Measurements from ENCODE around the gene RPGR. TPM values are rescaled to one million over a fixed set of nuclear protein-coding genes. Genes with fewer than 3 reads are reported as not detected.

The RPGR gene
- total and polyA plus RNA-seq, 2 experiments from 2014 or later, result 6.0 to 9.7 TPM

GRCh38 chrX:38313190-38313589 lies 14.1 kb downstream of the RPGR start:
- Histone ChIP-seq H3K27ac (peak overlapping the region; percentile 71), H3K9me2 (ENCODE audit: insufficient read depth) (no peaks in the 10 kb centered on the region), H3K36me3 (ENCODE audit: low read depth) (no peaks in the 10 kb centered on the region), H2AFZ (0 out of 2 replicates have a peak overlapping the region, but pooled peaks have one; percentile 48), H3K4me2 (ENCODE audit: unreplicated experiment) (peak overlapping the region; percentile 61), H4K20me1 (ENCODE audit: insufficient read depth) (no peaks in the 10 kb centered on the region), H3F3A (ENCODE audit: insufficient read depth) (peaks cover 10% of the 10 kb centered on the region; the same call in 1 of the 2 replicates), H3K79me2 (ENCODE audit: insufficient read depth) (no peaks in the 10 kb centered on the region), H3K4me3 (no peak overlapping the region), H3K9me3 (ENCODE audit: low read depth) (no peaks in the 10 kb centered on the region), H3K4me1 (ENCODE audit: insufficient read depth) (peaks cover 19% of the 10 kb centered on the region), H3K27me3 (replicated peaks; ENCODE audit: insufficient read depth) (no peaks in the 10 kb centered on the region), H3K9ac (no peak overlapping the region)
- TF ChIP-seq EZH2 (IDR thresholded peaks at IDR 0.05; ENCODE audit: insufficient read depth, poor library complexity, severe bottlenecking) (no peak), EZH2phosphoT487 (IDR thresholded peaks at IDR 0.05; ENCODE audit: insufficient read depth, low read depth) (no peak)
- 54 to 60% methylated on average over 4 of the region's 4 CpGs for WGBS, 2 experiments (ENCODE audit: low coverage in 1 of 2, low lambda C conversion rate in 2 of 2, missing lambda C conversion rate in 2 of 2)
- in situ Hi-C loops (cut with MboI), result loop anchor here (25.0 kb wide), 1 partner anchor 401 kb away; no protein-coding TSS in a partner anchor
- peak; percentile 53 for DNase-seq

GRCh38 chrX:38312436-38312835 lies 14.9 kb downstream of the RPGR start:
- Histone ChIP-seq H2AFZ (0 out of 2 replicates have a peak overlapping the region, but pooled peaks have one; percentile 48), H3K9me3 (ENCODE audit: low read depth) (no peaks in the 10 kb centered on the region), H3K79me2 (ENCODE audit: insufficient read depth) (no peaks in the 10 kb centered on the region), H3K4me1 (ENCODE audit: insufficient read depth) (peaks cover 19% of the 10 kb centered on the region), H3F3A (ENCODE audit: insufficient read depth) (peaks cover 10% of the 10 kb centered on the region; the same call in 1 of the 2 replicates), H3K9me2 (ENCODE audit: insufficient read depth) (no peaks in the 10 kb centered on the region), H3K4me2 (ENCODE audit: unreplicated experiment) (peak overlapping the region; percentile 61), H3K4me3 (no peak overlapping the region), H3K9ac (no peak overlapping the region), H3K27me3 (replicated peaks; ENCODE audit: insufficient read depth) (no peaks in the 10 kb centered on the region), H3K27ac (peak overlapping the region; percentile 71), H3K36me3 (ENCODE audit: low read depth) (no peaks in the 10 kb centered on the region), H4K20me1 (ENCODE audit: insufficient read depth) (no peaks in the 10 kb centered on the region)
- DNase-seq, result peak; percentile 83
- in situ Hi-C loops (cut with MboI), result loop anchor here (25.0 kb wide), 1 partner anchor 400 kb away; no protein-coding TSS in a partner anchor
- WGBS, 2 experiments (ENCODE audit: low coverage in 1 of 2, low lambda C conversion rate in 2 of 2, missing lambda C conversion rate in 2 of 2), result 0 to 3% methylated on average over 4 of the region's 4 CpGs
- TF ChIP-seq EZH2phosphoT487 (IDR thresholded peaks at IDR 0.05; ENCODE audit: insufficient read depth, low read depth) (no peak), EZH2 (IDR thresholded peaks at IDR 0.05; ENCODE audit: insufficient read depth, poor library complexity, severe bottlenecking) (no peak)

GRCh38 chrX:38311743-38312142 lies 15.6 kb downstream of the RPGR start:
- TF ChIP-seq EZH2phosphoT487 (IDR thresholded peaks at IDR 0.05; ENCODE audit: insufficient read depth, low read depth) (no peak), EZH2 (IDR thresholded peaks at IDR 0.05; ENCODE audit: insufficient read depth, poor library complexity, severe bottlenecking) (no peak)
- no peaks in the 10 kb centered on the region for H4K20me1 ChIP-seq (ENCODE audit: insufficient read depth)
- H3K9ac ChIP-seq, result no peak overlapping the region
- peaks cover 10% of the 10 kb centered on the region; the same call in 1 of the 2 replicates for H3F3A ChIP-seq (ENCODE audit: insufficient read depth)
- no peak overlapping the region for H3K4me2 ChIP-seq (ENCODE audit: unreplicated experiment)
- in situ Hi-C loops (cut with MboI), result loop anchor here (25.0 kb wide), 1 partner anchor 399 kb away; no protein-coding TSS in a partner anchor
- peaks cover 19% of the 10 kb centered on the region for H3K4me1 ChIP-seq (ENCODE audit: insufficient read depth)
- no peak for DNase-seq
- H3K36me3 ChIP-seq (ENCODE audit: low read depth), result no peaks in the 10 kb centered on the region
- H3K79me2 ChIP-seq (ENCODE audit: insufficient read depth), result no peaks in the 10 kb centered on the region
- H3K27me3 ChIP-seq (replicated peaks; ENCODE audit: insufficient read depth), result no peaks in the 10 kb centered on the region
- no peak overlapping the region for H3K4me3 ChIP-seq
- H3K9me3 ChIP-seq (ENCODE audit: low read depth), result no peaks in the 10 kb centered on the region
- no peak overlapping the region for H2AFZ ChIP-seq
- H3K9me2 ChIP-seq (ENCODE audit: insufficient read depth), result no peaks in the 10 kb centered on the region
- 97 to 100% methylated on average over 2 of the region's 2 CpGs for WGBS, 2 experiments (ENCODE audit: low coverage in 1 of 2, low lambda C conversion rate in 2 of 2, missing lambda C conversion rate in 2 of 2)
- no peak overlapping the region for H3K27ac ChIP-seq

- Histone ChIP-seq H3K27me3 (replicated peaks; ENCODE audit: insufficient read depth) (no peaks in the 10 kb centered on the region), H3K4me2 (ENCODE audit: unreplicated experiment) (no peak overlapping the region), H2AFZ (no peak overlapping the region), H3K79me2 (ENCODE audit: insufficient read depth) (no peaks in the 10 kb centered on the region), H3K4me1 (ENCODE audit: insufficient read depth) (no peaks in the 10 kb centered on the region), H3K9me3 (ENCODE audit: low read depth) (no peaks in the 10 kb centered on the region), H3K9me2 (ENCODE audit: insufficient read depth) (no peaks in the 10 kb centered on the region), H3K36me3 (ENCODE audit: low read depth) (no peaks in the 10 kb centered on the region), H3K9ac (no peak overlapping the region), H3K27ac (no peak overlapping the region), H3F3A (ENCODE audit: insufficient read depth) (no peaks in the 10 kb centered on the region), H4K20me1 (ENCODE audit: insufficient read depth) (no peaks in the 10 kb centered on the region), H3K4me3 (no peak overlapping the region)
- DNase-seq, result no peak
- TF ChIP-seq EZH2 (IDR thresholded peaks at IDR 0.05; ENCODE audit: insufficient read depth, poor library complexity, severe bottlenecking) (no peak), EZH2phosphoT487 (IDR thresholded peaks at IDR 0.05; ENCODE audit: insufficient read depth, low read depth) (no peak)
- in situ Hi-C loops (cut with MboI), result loop anchor here (25.0 kb wide), 1 partner anchor 394 kb away; no protein-coding TSS in a partner anchor
- WGBS, 2 experiments (ENCODE audit: low coverage in 1 of 2, low lambda C conversion rate in 2 of 2, missing lambda C conversion rate in 2 of 2), result 74 to 76% methylated on average over 3 of the region's 3 CpGs
These were observed 21.3 kb downstream of the RPGR start for GRCh38 chrX:38305971-38306370.

All from GM23248 (cell line).